Measurements from ENCODE around the gene AIF1L.
"Not testable (repeated sequence)": the region's sequence is repeated elsewhere in the genome, so short reads cannot be mapped to it uniquely, and the experiment has no call there.

Gene AIF1L

GRCh38 chr9:131112374-131113154, 16.2 kb downstream of the AIF1L start:
- no peak overlapping the region for H3K27ac ChIP-seq

GRCh38 chr9:131113655-131114054, 17.3 kb downstream of the AIF1L start:
- TF ChIP-seq ZFX (IDR thresholded peaks at IDR 0.05; ENCODE audit: borderline replicate concordance) (no peak), CTCF (IDR thresholded peaks at IDR 0.05) (no peak)
- no peak overlapping the region for H3K27ac ChIP-seq

More at GRCh38 chr9:131112374-131113154, 16.2 kb downstream of the AIF1L start:
- TF ChIP-seq ZFX (IDR thresholded peaks at IDR 0.05; ENCODE audit: borderline replicate concordance) (no peak), CTCF (IDR thresholded peaks at IDR 0.05) (no peak)

- no peak overlapping the region for H3K27ac ChIP-seq
- no peak for TF ChIP-seq ZFX (IDR thresholded peaks at IDR 0.05; ENCODE audit: borderline replicate concordance)
- no peak for TF ChIP-seq CTCF (IDR thresholded peaks at IDR 0.05)
These were observed 17.8 kb downstream of the AIF1L start for GRCh38 chr9:131114084-131114535.

GRCh38 chr9:131115360-131115742, 19.0 kb downstream of the AIF1L start:
- H3K27ac ChIP-seq: not testable (repeated sequence)

- no peak for TF ChIP-seq ZFX (IDR thresholded peaks at IDR 0.05; ENCODE audit: borderline replicate concordance)
- TF ChIP-seq CTCF (IDR thresholded peaks at IDR 0.05): no peak
- H3K27ac ChIP-seq: no peak overlapping the region
These were observed 20.2 kb downstream of the AIF1L start for GRCh38 chr9:131116281-131117120.

- no peak overlapping the region for H3K27ac ChIP-seq
- TF ChIP-seq CTCF (IDR thresholded peaks at IDR 0.05) (no peak), ZFX (IDR thresholded peaks at IDR 0.05; ENCODE audit: borderline replicate concordance) (no peak)
These were observed 20.9 kb downstream of the AIF1L start for GRCh38 chr9:131117121-131117761.

GRCh38 chr9:131117762-131118145, 21.4 kb downstream of the AIF1L start:
- no peak overlapping the region for H3K27ac ChIP-seq
- no peak for TF ChIP-seq CTCF (IDR thresholded peaks at IDR 0.05)
- no peak for TF ChIP-seq ZFX (IDR thresholded peaks at IDR 0.05; ENCODE audit: borderline replicate concordance)

All from 22Rv1 (cell line).